Neural progenitor cell (in vitro differentiated cells): Measurements from ENCODE around the gene ABCC4. TPM values are rescaled to one million over a fixed set of nuclear protein-coding genes. Genes with fewer than 3 reads are reported as not detected.

ENCODE experiments used
- DNase-seq: peaks from one replicate; pipeline ENCODE4 v3.0.0-alpha.2; 2016; ENCODE audit warnings: low spot score
- H2AFZ ChIP-seq: fragments of 200-600 bp; sonication (generic); replicated peaks from 2 replicates; pipeline ENCODE4 v1.6.1; 2016; ENCODE audit warnings: antibody characterized with exemption
- H3F3A ChIP-seq: fragments of 200-600 bp; sonication (generic); 2 replicates; pipeline ENCODE4 v1.6.1; 2016; ENCODE audit warnings: antibody characterized with exemption, low read depth
- H3K27ac ChIP-seq: fragments of 200-600 bp; sonication (generic); 2 replicates; pipeline ENCODE4 v1.5.1; 2016; ENCODE audit warnings: mild to moderate bottlenecking
- H3K27me3 ChIP-seq: fragments of 200-600 bp; sonication (generic); 2 replicates; pipeline ENCODE4 v1.6.1; 2016; ENCODE audit warnings: mild to moderate bottlenecking, moderate library complexity
- H3K36me3 ChIP-seq: fragments of 200-600 bp; sonication (generic); 2 replicates; pipeline ENCODE4 v1.5.1; 2016
- H3K4me1 ChIP-seq: fragments of 200-600 bp; sonication (generic); 2 replicates; pipeline ENCODE4 v1.6.1; 2016; ENCODE audit warnings: mixed run types
- H3K4me2 ChIP-seq: fragments of 200-600 bp; sonication (generic); 2 replicates; pipeline ENCODE4 v1.6.1; 2016
- H3K4me3 ChIP-seq: fragments of 200-600 bp; sonication (generic); 2 replicates; pipeline ENCODE4 v1.5.1; 2016
- H3K79me2 ChIP-seq: fragments of 200-600 bp; sonication (generic); 2 replicates; pipeline ENCODE4 v1.6.1; 2016; ENCODE audit warnings: low read depth
- H3K9ac ChIP-seq: fragments of 200-600 bp; sonication (generic); 2 replicates; pipeline ENCODE4 v1.6.1; 2016
- H3K9me3 ChIP-seq: fragments of 200-600 bp; sonication (generic); 2 replicates; pipeline ENCODE4 v1.5.1; 2016; ENCODE audit warnings: low read depth
- H4K20me1 ChIP-seq: fragments of 200-600 bp; sonication (generic); 2 replicates; pipeline ENCODE4 v1.6.1; 2016; ENCODE audit warnings: low read depth
- H3K27ac Mint-ChIP-seq: 3 replicates; pipeline ENCODE4 v1.8.0; 2021; ENCODE audit warnings: mixed read lengths
- H3K27me3 Mint-ChIP-seq: 2 replicates; pipeline ENCODE4 v1.8.0; 2022; ENCODE audit warnings: low read depth, mild to moderate bottlenecking, inconsistent platforms, moderate library complexity, mixed read lengths; ENCODE audit not compliant: insufficient read depth
- H3K36me3 Mint-ChIP-seq: 3 replicates; pipeline ENCODE4 v1.8.0; 2021; ENCODE audit warnings: mixed read lengths
- H3K4me1 Mint-ChIP-seq: 3 replicates; pipeline ENCODE4 v1.8.0; 2021; ENCODE audit warnings: mixed read lengths
- H3K4me3 Mint-ChIP-seq: 3 replicates; pipeline ENCODE4 v1.8.0; 2021; ENCODE audit warnings: mild to moderate bottlenecking, moderate library complexity, mixed read lengths
- H3K9me3 Mint-ChIP-seq: 3 replicates; pipeline ENCODE4 v1.8.0; 2020; ENCODE audit warnings: mixed read lengths
- EZH2 ChIP-seq: fragments of 200-600 bp; sonication (generic); IDR thresholded peaks from 2 replicates; pipeline ENCODE4 v1.6.1; 2017; ENCODE audit warnings: antibody characterized with exemption, mild to moderate bottlenecking, moderate library complexity
- EZH2phosphoT487 ChIP-seq: fragments of 200-600 bp; sonication (generic); IDR thresholded peaks from 2 replicates; pipeline ENCODE4 v1.6.1; 2017; ENCODE audit warnings: antibody characterized with exemption
- total RNA-seq: library from RNA; depleted of rRNA; stranded (reverse); fragments of >200 nt; gene quantifications from 2 replicates; pipeline ENCODE4 v1.2.3, GENCODE V29; 2015; ENCODE audit warnings: low replicate concordance
- TF ChIP-seq, protein P1 (sequence below): fragments of 200-600 bp; sonication (generic); IDR thresholded peaks from 2 replicates; pipeline ENCODE4 v1.5.1; 2017; ENCODE audit warnings: antibody characterized with exemption, mild to moderate bottlenecking

The ABCC4 gene
- total RNA-seq, 1 donor from 2014 or later, result 23.6 TPM

DNA sequence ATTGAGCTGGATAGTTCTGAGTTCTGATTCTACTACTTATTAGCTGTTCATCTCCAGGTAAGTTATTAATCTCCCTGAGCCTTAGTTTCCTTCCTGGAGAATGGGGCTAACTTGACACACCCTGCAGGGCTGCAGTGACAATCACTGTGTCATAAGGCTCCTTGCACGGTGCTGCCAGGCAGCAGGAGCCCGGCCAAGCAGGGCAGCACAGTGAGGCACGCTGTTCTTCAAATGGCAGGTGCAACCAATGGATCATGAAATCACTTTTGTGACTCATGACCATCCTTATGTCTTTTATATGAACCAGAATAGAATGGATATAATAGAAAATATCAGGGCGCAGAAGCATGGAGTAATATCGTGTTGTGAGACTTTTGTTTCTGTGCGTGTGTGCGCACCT, 242.6 kb downstream of the ABCC4 start:
- Histone ChIP-seq H3F3A (peaks cover 53% of the 10 kb centered on the region), H4K20me1 (no peaks in the 10 kb centered on the region), H2AFZ (no peak overlapping the region), H3K27me3 (no peaks in the 10 kb centered on the region), H3K4me1 (peaks cover 58% of the 10 kb centered on the region), H3K4me3 (no peak overlapping the region), H3K27ac (no peak overlapping the region), H3K9me3 (no peaks in the 10 kb centered on the region), H3K4me2 (peak overlapping the region; percentile 52), H3K79me2 (no peaks in the 10 kb centered on the region), H3K36me3 (no peaks in the 10 kb centered on the region), H3K9ac (no peak overlapping the region)
- Mint-ChIP-seq H3K36me3 (peaks cover 13% of the 10 kb centered on the region), H3K27ac (no peak overlapping the region), H3K27me3 (no peaks in the 10 kb centered on the region), H3K4me3 (no peak overlapping the region), H3K4me1 (peaks cover 15% of the 10 kb centered on the region), H3K9me3 (no peaks in the 10 kb centered on the region)
- no peak for TF ChIP-seq EZH2
- TF ChIP-seq, protein P1, sequence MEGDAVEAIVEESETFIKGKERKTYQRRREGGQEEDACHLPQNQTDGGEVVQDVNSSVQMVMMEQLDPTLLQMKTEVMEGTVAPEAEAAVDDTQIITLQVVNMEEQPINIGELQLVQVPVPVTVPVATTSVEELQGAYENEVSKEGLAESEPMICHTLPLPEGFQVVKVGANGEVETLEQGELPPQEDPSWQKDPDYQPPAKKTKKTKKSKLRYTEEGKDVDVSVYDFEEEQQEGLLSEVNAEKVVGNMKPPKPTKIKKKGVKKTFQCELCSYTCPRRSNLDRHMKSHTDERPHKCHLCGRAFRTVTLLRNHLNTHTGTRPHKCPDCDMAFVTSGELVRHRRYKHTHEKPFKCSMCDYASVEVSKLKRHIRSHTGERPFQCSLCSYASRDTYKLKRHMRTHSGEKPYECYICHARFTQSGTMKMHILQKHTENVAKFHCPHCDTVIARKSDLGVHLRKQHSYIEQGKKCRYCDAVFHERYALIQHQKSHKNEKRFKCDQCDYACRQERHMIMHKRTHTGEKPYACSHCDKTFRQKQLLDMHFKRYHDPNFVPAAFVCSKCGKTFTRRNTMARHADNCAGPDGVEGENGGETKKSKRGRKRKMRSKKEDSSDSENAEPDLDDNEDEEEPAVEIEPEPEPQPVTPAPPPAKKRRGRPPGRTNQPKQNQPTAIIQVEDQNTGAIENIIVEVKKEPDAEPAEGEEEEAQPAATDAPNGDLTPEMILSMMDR, result no peak
- no peak for TF ChIP-seq EZH2phosphoT487
- DNase-seq, result no peak

DNA sequence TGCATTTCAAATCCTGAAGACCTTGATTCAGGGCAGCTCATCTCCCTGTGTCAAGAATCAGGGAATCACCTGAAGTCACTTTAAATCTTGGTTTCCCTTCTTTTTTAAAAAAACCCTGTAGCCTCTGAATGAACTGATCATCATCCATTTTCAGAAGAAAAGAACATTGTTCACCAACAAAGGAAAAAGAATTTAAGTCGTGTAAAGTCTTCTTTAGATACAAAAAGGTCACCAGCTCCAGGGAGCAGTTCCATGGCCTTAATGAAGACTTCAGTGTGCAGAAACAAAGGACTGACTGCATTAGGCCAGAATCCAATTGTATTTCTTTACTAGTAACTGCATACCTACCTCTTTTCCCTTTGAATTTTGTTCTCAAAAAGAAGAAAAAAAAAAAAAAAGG, 245.0 kb downstream of the ABCC4 start:
- H3K27me3 ChIP-seq, result no peaks in the 10 kb centered on the region
- no peaks in the 10 kb centered on the region for H3K36me3 ChIP-seq
- Mint-ChIP-seq H3K9me3 (no peaks in the 10 kb centered on the region), H3K27ac (no peak overlapping the region), H3K27me3 (no peaks in the 10 kb centered on the region), H3K4me3 (no peak overlapping the region), H3K4me1 (peaks cover 15% of the 10 kb centered on the region), H3K36me3 (peaks cover 11% of the 10 kb centered on the region)
- TF ChIP-seq, protein P1, result no peak
- peak; percentile 80 for TF ChIP-seq EZH2phosphoT487
- H3K4me3 ChIP-seq, result peak overlapping the region; percentile 14
- no peak overlapping the region for H3K9ac ChIP-seq
- DNase-seq, result peak; percentile 79
- H3K4me1 ChIP-seq, result peaks cover 57% of the 10 kb centered on the region
- H4K20me1 ChIP-seq, result no peaks in the 10 kb centered on the region
- no peak overlapping the region for H2AFZ ChIP-seq
- no peaks in the 10 kb centered on the region for H3K79me2 ChIP-seq
- H3F3A ChIP-seq, result peaks cover 53% of the 10 kb centered on the region
- H3K9me3 ChIP-seq, result no peaks in the 10 kb centered on the region
- peak overlapping the region; percentile 66 for H3K4me2 ChIP-seq
- H3K27ac ChIP-seq, result peak overlapping the region; percentile 87

DNA sequence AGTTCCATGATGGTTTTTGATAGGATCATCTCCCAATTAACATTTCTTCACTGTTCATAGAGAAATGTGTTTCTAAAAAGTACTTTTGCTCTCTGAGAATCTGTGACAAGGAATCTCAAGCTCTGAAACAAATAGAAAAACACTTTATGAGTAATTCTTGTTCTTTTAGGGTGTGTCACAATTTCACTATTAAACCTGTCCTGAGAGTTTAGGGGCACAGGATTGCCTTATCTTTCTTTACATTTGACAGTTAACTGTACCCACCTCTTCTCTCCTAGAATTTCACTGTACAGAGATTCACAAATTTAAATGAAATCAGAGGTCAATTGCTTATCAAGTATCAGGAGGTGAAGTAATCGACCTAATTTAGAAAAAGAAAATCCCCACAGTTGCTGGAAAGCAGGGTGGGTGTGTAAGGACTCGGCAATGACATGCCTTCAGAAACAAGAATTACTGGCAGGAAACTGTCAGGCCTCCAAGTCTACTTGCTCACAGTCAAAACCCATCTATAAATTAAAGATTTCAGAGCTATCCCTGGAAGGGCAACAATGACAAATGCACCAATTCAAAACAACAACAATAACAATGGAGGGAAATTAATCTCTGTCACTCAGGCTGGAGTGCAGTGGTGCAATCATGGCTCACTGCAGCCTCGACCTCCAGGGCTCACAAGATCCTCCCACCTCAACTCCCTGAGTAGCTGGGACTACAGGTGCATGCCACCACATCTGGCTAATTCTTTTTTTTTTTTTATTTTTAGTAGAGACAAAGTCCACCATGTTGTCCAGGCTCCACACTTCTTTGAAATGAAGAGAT, 250.2 kb downstream of the ABCC4 start:
- H3K9me3 Mint-ChIP-seq, result no peaks in the 10 kb centered on the region
- no peak overlapping the region for H2AFZ ChIP-seq

More for the DNA sequence above, 250.2 kb downstream of the ABCC4 start:
- Mint-ChIP-seq H3K27ac (no peak overlapping the region), H3K36me3 (no peaks in the 10 kb centered on the region), H3K4me3 (no peak overlapping the region), H3K4me1 (peaks cover 4% of the 10 kb centered on the region), H3K27me3 (peaks cover 2% of the 10 kb centered on the region)
- DNase-seq, result no peak
- Histone ChIP-seq H3K79me2 (no peaks in the 10 kb centered on the region), H3F3A (peaks cover 16% of the 10 kb centered on the region), H3K36me3 (no peaks in the 10 kb centered on the region), H3K9me3 (no peaks in the 10 kb centered on the region), H3K4me3 (no peak overlapping the region), H4K20me1 (no peaks in the 10 kb centered on the region), H3K4me1 (peaks cover 19% of the 10 kb centered on the region), H3K9ac (no peak overlapping the region), H3K27me3 (no peaks in the 10 kb centered on the region), H3K4me2 (no peak overlapping the region), H3K27ac (no peak overlapping the region)
- no peak for TF ChIP-seq EZH2phosphoT487
- no peak for TF ChIP-seq EZH2
- TF ChIP-seq, protein P1, result no peak
